ENCODE data around the gene TFDP1.

The TFDP1 gene

GRCh38 chr13:113545455-113545930 is 39.1 kb upstream of the TFDP1 start:
- no peak overlapping the region for H3K4me3 ChIP-seq (ENCODE audit: low read depth, low read length)
- no peak for DNase-seq (ENCODE audit: low read depth)
- TF ChIP-seq CTCF (IDR thresholded peaks at IDR 0.05; ENCODE audit: low read depth, low read length, missing control alignments) = no peak

GRCh38 chr13:113545931-113546516 is 38.5 kb upstream of the TFDP1 start:
- H3K4me3 ChIP-seq (ENCODE audit: low read depth, low read length) = no peak overlapping the region

GRCh38 chr13:113546571-113547237 is 37.8 kb upstream of the TFDP1 start:
- DNase-seq (ENCODE audit: low read depth) = no peak
- TF ChIP-seq CTCF (IDR thresholded peaks at IDR 0.05; ENCODE audit: low read depth, low read length, missing control alignments) = no peak
- no peak overlapping the region for H3K4me3 ChIP-seq (ENCODE audit: low read depth, low read length)

More at GRCh38 chr13:113545931-113546516, 38.5 kb upstream of the TFDP1 start:
- DNase-seq (ENCODE audit: low read depth) = no peak
- no peak for TF ChIP-seq CTCF (IDR thresholded peaks at IDR 0.05; ENCODE audit: low read depth, low read length, missing control alignments)

GRCh38 chr13:113547238-113547971 is 37.1 kb upstream of the TFDP1 start:
- no peak overlapping the region for H3K4me3 ChIP-seq (ENCODE audit: low read depth, low read length)
- TF ChIP-seq CTCF (IDR thresholded peaks at IDR 0.05; ENCODE audit: low read depth, low read length, missing control alignments) = no peak
- DNase-seq (ENCODE audit: low read depth) = no peak

- no peak for DNase-seq (ENCODE audit: low read depth)
Observed at GRCh38 chr13:113548171-113548641, 36.3 kb upstream of the TFDP1 start.

More at GRCh38 chr13:113548171-113548641, 36.3 kb upstream of the TFDP1 start:
- TF ChIP-seq CTCF (IDR thresholded peaks at IDR 0.05; ENCODE audit: low read depth, low read length, missing control alignments) = no peak
- no peak overlapping the region for H3K4me3 ChIP-seq (ENCODE audit: low read depth, low read length)

Data from GM12864 (cell line).